Measurements from ENCODE around the gene MED13L.
A peak's percentile ranks its signal among the peaks of the same experiment; 100 is the strongest.

- TF ChIP-seq EZH2 (IDR thresholded peaks at IDR 0.05; ENCODE audit: borderline replicate concordance, low read depth, low read length, severe bottlenecking) (no peak), CTCF (IDR thresholded peaks at IDR 0.05; ENCODE audit: borderline replicate concordance, extremely low read depth, low read length, poor library complexity, severe bottlenecking) (peak; percentile 44)
Measured at GRCh38 chr12:116009805-116010204, 267.7 kb downstream of the MED13L start.

All from DND-41 (cell line).